ENCODE results near the gene GXYLT1.
"Not testable (repeated sequence)": the region's sequence is repeated elsewhere in the genome, so short reads cannot be mapped to it uniquely, and the experiment has no call there.

The GXYLT1 gene

DNA sequence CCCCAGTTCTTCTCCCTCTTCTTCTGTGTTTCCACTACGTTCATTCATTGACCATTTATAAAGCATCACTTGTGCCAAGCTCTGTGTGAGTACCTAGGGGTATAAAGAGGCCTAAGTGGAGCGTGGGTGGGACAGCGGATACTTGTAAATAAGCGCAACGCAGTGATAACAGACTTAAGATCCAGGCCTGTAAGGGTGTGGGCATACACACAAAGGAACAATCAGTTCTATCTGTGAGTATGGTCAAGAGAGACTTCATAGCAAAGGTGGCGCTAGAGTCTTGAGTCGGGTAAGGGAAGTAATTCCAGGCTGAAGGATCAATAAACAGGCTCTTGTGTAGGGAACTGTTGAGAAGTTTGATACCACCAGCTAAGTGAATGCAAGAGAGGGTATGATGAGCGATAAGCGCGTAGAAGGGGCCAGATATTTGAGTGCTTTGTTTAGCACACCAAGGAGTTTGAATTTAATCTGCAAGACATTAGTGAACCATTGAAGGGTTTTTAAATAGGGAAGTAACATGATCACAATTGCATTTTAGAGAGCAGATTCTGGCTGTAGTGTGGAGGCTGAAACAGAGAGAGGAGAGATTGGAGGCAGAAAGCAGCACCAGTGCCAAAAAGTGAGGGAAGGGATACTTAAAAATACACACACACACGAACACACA is 1.0 kb upstream of the GXYLT1 start:
- DNase-seq (ENCODE audit: low read depth in 2 of 3, low spot score in 1 of 3), result no peak

- DNase-seq (ENCODE audit: low read depth in 2 of 3, low spot score in 1 of 3), result no peak
Measured at GRCh38 chr12:42145197-42145549, 499 bp upstream of the GXYLT1 start.

DNA sequence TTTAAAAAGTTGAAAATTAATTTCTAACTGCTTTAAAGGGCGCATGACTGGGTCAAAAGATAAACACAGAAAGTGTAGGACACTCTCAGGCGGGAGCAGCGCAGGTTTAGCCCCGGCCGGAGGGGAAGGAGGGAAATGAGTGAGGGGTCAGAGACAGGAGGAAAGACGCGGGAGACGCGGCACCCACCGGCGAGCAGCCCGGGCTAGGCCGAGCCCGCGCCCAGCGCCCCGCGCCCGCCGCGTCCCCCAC is 591 bp downstream of the GXYLT1 start:
- DNase-seq (ENCODE audit: low read depth in 2 of 3, low spot score in 1 of 3), result peak in 1 of 3 donors; percentile 6

- DNase-seq (ENCODE audit: low read depth in 2 of 3, low spot score in 1 of 3), result no peak
Measured at GRCh38 chr12:42143452-42144157, 1.1 kb downstream of the GXYLT1 start.

GRCh38 chr12:42141981-42142606 is 2.6 kb downstream of the GXYLT1 start:
- no peak for DNase-seq (ENCODE audit: low read depth in 2 of 3, low spot score in 1 of 3)

DNA sequence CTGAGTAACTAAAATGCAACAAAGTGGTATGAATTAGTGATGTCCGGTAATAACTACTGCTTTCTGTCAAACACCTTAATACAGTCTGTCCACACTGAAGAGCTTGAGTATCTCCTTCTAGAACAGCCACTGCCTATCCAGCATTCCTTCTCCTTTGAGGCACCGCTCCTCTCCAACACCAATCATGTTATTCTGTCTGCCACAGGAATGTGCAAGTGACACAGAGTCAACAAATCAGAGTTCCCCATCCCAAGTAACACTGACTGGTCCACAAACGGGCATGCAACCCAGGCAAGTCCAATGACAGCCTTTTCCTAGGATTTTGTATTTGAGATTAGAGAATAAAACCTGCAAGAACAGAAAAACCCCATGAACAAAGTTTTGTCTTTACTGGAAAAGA is 3.8 kb downstream of the GXYLT1 start:
- no peak for DNase-seq (ENCODE audit: low read depth in 2 of 3, low spot score in 1 of 3)

GRCh38 chr12:42135259-42135814 is 9.3 kb downstream of the GXYLT1 start:
- DNase-seq (ENCODE audit: low read depth in 2 of 3, low spot score in 1 of 3), result no peak

DNA sequence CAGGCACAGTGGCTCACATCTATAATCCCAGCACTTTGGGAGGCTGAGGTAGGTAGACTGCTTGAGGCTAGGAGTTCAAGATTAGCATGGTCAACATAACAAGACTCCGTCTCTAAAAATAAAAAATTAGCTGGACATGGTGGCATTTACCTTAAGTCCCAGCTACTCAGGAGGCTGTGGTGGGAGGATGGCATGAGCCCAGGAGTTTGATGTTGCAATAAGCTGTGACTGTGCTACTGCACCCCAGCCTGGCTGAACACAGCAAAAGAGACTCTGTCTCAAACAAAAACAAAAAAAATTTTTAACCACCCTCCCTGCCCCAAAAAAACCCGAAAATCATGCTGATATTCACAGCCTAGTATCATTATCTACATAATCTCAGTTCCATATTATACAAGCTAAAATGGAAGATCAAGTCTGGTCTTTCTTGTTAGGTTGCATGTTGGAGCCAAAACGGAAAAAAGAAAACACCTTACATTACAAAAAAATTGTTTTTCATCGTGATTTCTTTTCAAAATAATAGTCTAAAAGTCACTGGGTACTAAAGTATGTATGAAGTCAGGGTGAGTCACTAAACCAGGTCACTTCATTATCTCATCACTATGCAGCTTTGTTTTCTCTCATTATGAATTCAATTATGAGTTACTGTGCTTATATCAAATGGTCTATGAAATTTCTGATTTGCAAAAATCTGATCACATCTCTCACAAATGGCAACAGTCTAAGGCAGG is 13.8 kb downstream of the GXYLT1 start:
- DNase-seq (ENCODE audit: low read depth in 2 of 3, low spot score in 1 of 3), result no peak

GRCh38 chr12:42129595-42130204 is 15.0 kb downstream of the GXYLT1 start:
- DNase-seq (ENCODE audit: low read depth in 2 of 3, low spot score in 1 of 3), result no peak

DNA sequence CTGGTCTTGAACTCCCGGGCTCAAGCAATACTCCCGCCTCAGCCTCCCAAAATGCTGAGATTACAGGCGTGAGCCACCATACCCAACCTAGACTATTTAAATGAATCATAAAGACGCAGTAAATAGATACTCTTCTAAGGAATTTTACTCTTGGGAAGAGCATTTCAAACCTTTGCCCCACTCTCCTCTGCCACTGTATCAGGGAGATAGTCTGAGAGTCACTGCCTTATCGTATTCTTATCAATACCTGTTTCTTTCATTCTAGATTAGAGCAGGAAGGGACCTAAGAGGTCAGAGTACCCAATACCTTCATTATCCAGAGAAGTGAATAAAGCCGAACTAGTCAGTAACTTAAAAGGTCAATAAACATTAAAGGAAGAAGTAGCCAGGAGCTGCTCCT is 15.8 kb downstream of the GXYLT1 start:
- DNase-seq (ENCODE audit: low read depth in 2 of 3, low spot score in 1 of 3), result no peak

GRCh38 chr12:42128327-42128726 is 16.3 kb downstream of the GXYLT1 start:
- no peak for DNase-seq (ENCODE audit: low read depth in 2 of 3, low spot score in 1 of 3)

- DNase-seq (ENCODE audit: low read depth in 2 of 3, low spot score in 1 of 3), result no peak
Measured at GRCh38 chr12:42126963-42127362, 17.7 kb downstream of the GXYLT1 start.

GRCh38 chr12:42125388-42125767 is 19.3 kb downstream of the GXYLT1 start:
- no peak for DNase-seq (ENCODE audit: low read depth in 2 of 3, low spot score in 1 of 3)

GRCh38 chr12:42124764-42125387 is 19.8 kb downstream of the GXYLT1 start:
- no peak for DNase-seq (ENCODE audit: low read depth in 2 of 3, low spot score in 1 of 3)

DNA sequence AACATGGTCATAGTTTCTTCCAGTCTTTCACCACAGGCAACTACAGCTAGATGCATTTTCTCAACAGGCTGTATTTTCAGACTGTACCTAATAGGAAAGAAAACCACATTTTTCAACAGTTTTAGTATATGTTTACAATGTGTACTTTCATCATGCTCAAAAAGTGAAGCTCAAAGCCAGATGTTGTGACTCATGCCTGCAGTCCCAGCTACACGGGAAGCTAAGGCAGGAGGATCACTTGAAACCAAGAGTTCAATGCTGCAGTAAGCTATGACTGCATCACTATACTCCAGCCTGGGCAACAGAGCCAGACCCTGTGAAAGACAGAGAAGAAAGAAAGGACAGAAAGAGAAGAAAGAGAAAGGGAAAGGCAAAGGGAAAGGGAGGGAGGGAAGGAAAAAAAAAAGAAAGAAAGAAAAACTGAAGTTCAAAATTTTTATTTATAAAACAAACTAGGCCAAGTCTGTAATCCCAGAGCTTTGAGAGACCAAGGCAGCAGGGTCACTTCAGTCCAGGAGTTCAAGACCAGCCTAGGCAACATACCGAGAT is 25.5 kb downstream of the GXYLT1 start:
- no peak for DNase-seq (ENCODE audit: low read depth in 2 of 3, low spot score in 1 of 3)

DNA sequence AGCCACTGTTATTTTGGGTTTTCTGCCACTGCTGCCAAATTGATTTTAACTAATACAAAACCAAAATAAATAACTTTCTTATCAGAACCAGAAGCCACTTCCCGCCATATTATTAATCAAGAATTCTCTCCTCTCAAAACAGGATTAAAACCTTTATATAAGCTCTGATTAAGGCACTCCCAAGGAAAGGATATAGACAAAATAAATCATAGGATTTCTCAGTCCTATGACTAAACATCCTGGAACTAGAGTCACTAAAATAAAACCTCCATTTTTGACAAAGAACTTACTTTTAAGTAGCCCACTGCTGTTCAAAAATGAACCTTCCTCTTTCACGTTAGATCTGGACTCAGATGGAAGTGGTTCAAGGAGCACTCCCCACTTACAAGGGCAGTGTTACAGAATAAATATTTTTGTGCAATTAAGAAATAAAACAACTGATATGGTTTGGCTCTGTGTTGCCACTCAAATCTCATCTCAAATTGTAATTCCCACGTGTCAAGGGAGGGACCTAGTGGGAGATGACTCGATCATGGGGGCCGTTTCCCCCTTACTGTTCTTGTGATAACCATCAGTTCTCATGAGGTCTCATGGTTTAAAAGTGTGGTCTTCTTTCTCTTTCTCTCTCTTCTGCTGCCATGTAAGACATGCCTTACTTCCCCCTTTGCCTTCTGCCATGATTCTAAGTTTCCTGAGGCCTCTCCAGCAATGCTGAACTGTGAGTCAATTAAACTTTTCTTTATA is 26.4 kb downstream of the GXYLT1 start:
- no peak for DNase-seq (ENCODE audit: low read depth in 2 of 3, low spot score in 1 of 3)

GRCh38 chr12:42109031-42109430 is 35.6 kb downstream of the GXYLT1 start:
- no peak for DNase-seq (ENCODE audit: low read depth in 2 of 3, low spot score in 1 of 3)

DNA sequence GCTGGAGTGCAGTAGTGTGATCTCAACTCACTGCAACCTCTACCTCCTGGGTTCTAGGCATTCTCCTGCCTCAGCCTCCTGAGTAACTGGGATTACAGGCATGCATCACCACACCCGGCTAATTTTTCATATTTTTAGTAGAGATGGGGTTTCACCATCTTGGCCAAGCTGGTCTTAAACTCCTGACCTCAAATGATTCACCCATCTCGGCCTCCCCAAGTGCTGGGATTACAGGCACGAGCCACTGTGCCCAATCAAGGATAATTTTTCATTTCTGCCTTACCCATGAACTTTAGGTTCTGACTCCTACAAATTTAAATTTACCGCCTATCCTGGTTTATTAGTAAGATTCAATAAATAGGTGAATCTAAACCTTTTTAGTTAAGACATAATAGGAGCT is 37.9 kb downstream of the GXYLT1 start:
- DNase-seq (ENCODE audit: low read depth in 2 of 3, low spot score in 1 of 3), result not testable (repeated sequence)

DNA sequence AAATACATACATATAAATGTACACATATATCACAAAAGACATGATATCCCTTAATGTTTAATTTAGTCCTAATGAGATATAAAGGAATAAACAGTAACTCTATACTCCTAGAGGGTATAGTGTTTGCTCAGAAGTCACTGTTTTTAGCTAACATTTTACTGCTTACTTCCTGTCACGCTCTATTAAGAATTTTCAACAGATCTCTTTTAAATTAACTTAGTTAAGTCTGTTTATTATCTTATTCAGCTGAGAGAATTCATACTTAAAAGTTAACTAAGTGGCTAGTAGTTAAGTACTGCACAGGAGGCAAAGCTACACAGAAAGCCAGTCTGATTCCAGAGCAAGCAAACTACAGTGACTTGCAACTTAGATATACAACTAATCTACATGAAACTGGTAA is 39.9 kb downstream of the GXYLT1 start:
- no peak for DNase-seq (ENCODE audit: low read depth in 2 of 3, low spot score in 1 of 3)

DNA sequence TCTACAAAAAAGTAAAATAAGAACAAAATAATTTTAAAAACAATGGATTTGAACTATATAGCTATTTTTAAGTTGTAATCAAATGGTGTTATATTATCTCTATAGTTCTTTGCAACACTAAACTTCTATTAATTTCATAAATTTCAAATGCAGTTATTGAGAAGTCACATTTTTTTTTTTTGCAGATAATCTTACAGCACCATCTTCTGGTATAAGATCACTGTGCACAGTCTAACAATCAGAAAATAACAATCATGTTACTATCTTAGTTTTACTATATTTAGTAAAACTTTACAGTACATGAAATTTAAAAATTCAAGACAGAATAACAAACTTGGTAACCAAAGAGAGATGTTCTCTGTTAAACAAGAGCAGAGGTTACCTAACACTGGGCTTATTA is 40.6 kb downstream of the GXYLT1 start:
- DNase-seq (ENCODE audit: low read depth in 2 of 3, low spot score in 1 of 3), result no peak

Measured in stimulated activated CD4-positive, alpha-beta T cell treated with anti-CD3 and anti-CD28 coated beads, Interleukin-12 subunit alpha, Interleukin-12 subunit beta, amount 100 ng/mL, for 48 hours (primary cell).